ENCODE data around the gene MYLK4.

The MYLK4 gene

DNA sequence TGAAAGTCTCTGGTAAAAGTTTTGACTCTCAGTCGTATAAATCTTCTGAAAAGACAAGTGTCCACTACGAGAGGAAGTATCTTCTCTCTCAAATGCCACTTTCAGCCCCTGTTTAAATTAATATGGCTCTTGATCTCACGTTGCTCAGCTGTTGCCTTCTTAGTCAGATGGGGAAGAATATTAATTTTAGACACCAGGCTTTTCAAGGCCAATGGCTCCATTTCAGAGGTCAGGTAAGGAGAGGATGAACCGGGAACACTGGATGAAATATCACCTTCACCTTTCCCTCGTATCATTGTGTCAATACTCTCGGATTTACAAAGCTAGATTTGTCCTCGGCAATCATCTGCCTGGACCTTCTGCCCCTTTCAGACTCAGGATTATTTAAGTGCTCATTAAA is at the start of gene MYLK4:
Gene MYLK4 (minus strand): TSS at position 91 of the 400 bp plus-strand sequence. CDS start 1,628 bp downstream, outside the sequence.
- no peak for DNase-seq (ENCODE audit: low read depth in 2 of 2)

DNA sequence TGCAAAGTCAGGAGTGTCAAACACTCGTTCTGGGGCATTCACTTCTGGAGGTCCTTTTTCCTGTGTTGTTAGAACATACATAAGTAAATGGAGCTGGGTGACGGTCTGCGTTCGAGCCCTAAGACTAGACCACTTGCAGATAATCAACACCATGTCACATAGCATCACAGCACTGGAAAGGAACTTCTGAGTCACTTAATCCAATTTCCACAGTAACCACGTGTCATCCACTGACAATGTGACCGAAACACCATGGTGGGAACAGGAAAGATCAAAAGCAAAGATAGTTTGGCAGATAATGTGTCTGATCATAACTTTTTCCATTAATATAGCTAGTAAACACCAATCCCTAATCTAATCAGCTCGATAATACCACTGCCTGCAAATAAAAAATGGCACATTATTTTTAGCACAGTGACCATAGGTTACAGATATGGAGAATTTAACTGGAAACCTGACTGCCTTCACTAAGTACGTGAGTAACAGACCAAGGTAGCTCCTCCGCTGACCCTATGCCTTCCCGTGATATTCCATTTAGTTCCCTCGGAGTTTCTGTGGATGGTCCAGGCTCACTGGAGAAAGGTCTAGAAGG is 49.3 kb upstream of the MYLK4 start:
- no peak for DNase-seq (ENCODE audit: low read depth in 2 of 2)

- no peak for DNase-seq (ENCODE audit: low read depth in 2 of 2)
Observed at GRCh38 chr6:2798586-2799134, 47.9 kb upstream of the MYLK4 start.

DNA sequence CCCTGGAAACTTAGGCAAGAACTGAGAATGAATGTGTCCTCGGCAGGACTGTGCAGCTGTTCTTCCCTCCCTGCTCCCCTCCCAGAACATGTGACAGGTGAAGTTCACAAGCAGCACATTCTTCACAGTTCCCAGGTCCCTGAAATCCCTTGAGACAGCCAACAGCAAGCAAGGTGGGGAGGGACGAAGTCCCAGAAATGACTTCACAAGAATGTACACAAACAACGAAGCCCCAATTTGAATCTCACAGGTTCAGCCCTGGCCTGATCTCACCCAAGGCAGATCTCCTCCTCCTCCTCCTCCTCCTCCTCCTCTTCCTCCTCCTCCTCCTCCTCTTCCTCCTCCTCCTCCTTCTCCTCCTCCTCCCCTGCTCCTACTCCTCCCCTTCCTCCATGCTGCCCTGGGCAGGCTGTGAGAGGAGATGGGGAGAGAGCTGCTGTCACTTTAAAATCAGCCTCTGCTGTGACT is 46.9 kb upstream of the MYLK4 start:
- DNase-seq (ENCODE audit: low read depth in 2 of 2) = no peak

DNA sequence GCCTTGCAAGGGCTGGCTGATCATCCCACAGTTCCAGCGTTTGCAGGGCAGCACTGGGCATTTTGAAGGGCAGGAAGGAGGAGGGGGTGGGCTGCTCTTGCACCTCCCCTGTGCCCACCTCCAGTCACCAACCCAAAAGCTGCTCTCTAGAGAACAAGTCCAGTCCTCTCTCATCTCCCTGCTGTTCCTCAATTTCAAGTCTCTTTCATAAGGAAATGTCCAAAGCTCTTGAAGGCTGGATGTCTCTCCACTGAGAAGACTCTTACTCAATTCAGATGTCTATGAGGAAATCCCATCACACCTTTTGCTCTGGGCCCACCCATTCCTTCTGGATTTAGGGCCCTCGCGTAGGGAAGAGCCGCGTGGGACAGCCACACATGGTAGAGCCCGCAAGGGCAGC is 46.1 kb upstream of the MYLK4 start:
- no peak for DNase-seq (ENCODE audit: low read depth in 2 of 2)

- no peak for DNase-seq (ENCODE audit: low read depth in 2 of 2)
Observed at GRCh38 chr6:2795956-2796355, 45.2 kb upstream of the MYLK4 start.

DNA sequence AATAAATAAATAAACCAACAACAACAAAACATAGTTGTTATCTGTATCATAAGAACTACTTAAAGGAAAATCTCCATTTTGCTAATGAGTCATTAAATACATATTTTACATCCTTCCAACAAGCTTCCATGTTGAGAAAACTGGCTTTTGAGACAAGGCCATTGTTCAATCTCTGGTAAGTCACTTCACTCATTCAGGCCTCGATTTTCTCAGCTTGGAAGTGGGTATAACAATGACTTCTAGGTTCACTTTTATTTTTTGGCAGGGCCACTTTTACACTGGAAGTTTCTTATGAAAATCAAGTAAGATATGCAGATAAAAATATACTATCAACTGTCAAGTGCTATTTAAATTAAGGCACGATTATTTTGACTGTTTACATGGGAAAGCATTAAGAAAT is 44.4 kb upstream of the MYLK4 start:
- no peak for DNase-seq (ENCODE audit: low read depth in 2 of 2)

DNA sequence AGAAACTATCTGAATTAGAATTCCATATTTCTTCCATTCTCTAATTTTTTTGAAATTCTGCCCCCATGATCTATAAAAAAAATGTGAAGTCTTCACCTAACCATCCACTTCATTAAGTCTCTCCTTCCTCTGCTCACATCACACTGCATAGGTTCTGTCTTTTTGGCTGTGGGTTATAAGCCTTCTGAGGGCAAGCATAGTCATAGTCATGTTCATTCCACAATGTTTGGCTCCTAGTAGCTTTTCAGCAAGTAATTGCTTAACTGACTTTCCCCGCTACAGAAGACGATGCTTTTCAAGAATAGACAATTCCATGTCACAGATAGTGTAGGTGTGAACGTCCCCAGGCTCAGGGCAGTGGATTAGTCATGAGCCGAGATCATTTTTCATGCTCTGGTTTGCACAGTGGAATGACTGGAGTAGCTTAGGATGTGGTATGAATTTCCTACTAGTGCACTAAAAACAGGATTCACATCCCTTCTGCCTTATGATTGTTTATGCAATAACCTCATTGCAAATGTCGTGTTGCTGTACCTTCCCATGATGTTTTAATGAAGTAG is 43.5 kb upstream of the MYLK4 start:
- DNase-seq (ENCODE audit: low read depth in 2 of 2) = no peak

DNA sequence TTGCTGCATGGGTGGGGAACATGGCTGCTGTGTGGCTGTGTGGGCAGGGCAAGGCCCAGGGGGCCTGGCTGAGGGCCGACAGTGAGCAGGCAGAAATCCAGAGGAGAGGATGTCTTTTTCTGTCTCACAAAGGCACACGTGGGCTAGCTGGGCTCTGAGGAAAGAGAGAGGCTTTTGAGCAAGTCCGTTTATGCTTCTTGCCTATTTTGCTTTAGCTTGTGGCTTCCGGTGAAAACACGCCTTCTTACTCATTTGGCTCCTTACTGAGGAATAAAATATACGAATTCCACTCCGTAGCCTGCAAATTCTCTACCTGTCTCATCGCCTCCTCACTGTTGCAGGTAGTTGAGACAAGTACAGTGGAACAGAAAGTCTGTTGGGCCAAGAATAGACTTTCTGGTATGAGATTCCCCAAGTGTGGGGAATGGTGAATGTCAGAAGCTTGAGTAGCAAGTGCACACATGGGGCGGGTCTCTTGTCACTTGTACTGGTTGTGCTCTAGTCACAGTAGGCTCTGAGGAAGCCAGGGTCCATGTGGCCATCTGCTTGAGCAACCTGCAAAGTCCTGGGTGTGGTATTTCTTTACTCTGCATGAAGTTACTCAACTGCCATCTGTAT is 42.9 kb upstream of the MYLK4 start:
- DNase-seq (ENCODE audit: low read depth in 2 of 2) = no peak

GRCh38 chr6:2792330-2793110 is 41.8 kb upstream of the MYLK4 start:
- DNase-seq (ENCODE audit: low read depth in 2 of 2) = no peak

DNA sequence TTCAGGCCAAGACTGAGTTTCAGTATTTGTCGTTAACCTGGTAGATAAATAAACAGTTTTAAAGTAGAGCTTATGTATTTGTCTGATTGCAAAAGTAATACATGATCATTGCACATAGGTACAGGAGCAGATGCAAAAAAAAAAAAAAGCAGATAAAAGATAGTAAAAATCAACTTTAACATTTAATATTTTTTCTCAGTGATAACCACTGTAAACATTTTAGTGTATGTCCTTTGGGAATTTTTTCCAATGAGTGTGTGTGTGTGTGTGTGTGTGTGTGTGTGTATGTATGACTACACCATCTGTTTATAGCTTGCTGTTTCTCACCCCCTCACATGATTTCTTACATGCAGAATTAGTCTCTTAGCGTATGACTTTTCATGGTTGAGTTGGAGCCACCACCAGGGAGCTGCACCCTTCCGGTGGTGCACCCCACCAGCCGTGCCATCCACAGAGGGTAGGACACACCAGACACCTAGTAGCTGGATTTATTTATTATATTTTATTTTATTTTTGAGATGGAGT is 40.8 kb upstream of the MYLK4 start:
- no peak for DNase-seq (ENCODE audit: low read depth in 2 of 2)

- peak; percentile 59 to 62 for DNase-seq (ENCODE audit: low read depth in 2 of 2)
Observed at GRCh38 chr6:2790588-2791449, 40.1 kb upstream of the MYLK4 start.

DNA sequence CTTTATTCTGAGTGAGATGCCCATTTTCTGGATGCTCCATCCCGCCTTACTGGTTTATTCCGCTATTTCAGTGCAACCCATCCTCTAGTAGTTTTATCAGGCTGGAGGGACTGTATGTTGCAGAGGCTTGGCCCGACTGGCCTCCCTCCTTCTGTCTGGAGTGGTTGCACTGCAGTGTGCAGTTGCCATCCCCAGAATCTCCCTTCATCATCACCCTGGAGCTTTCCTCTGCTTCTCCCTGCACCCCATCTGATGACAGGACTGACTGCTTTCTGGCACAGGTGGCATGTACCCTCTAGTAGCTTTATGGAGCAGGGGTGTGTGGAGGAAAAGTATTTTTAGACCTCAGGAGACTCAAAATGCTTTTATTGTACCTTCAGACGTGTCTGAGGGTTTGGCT is 35.5 kb upstream of the MYLK4 start:
- no peak for DNase-seq (ENCODE audit: low read depth in 2 of 2)

DNA sequence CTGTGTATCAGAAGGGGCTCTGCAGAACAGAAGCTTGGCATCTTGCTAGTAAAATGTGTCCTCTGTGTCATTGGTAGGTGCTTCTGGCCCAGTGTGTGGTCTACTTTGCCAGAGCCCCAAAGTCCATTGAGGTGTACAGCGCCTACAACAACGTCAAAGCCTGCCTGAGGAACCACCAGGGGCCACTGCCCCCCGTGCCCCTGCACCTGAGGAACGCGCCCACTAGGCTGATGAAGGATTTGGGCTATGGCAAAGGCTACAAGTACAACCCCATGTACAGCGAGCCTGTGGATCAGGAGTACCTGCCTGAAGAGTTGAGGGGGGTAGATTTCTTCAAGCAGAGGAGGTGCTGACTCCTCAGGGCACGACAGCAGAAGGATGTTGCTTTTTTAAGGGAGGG is 34.2 kb upstream of the MYLK4 start:
- DNase-seq (ENCODE audit: low read depth in 2 of 2) = no peak

- no peak for DNase-seq (ENCODE audit: low read depth in 2 of 2)
Observed at GRCh38 chr6:2784061-2784460, 33.3 kb upstream of the MYLK4 start.

GRCh38 chr6:2783188-2783963 is 32.7 kb upstream of the MYLK4 start:
- DNase-seq (ENCODE audit: low read depth in 2 of 2) = no peak

DNA sequence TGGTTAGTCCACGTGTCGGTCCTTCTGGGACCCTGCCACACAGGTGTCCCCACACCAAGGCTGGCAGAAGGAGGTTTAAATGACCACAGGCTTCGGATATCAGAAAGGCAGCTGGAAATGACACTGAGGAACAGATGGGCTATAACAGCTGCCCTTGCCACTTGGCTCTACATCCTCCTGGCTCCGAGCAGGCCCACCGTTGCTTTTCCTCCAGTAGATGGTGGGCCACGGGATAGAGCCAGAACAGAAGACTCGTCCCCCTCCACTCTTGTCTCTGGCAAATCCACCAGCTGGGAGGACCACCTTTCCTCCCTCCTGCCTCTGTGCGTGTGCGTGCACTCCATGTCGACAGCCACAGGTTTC is 32.1 kb upstream of the MYLK4 start:
- no peak for DNase-seq (ENCODE audit: low read depth in 2 of 2)

GRCh38 chr6:2782356-2782708 is 31.6 kb upstream of the MYLK4 start:
- no peak for DNase-seq (ENCODE audit: low read depth in 2 of 2)

DNA sequence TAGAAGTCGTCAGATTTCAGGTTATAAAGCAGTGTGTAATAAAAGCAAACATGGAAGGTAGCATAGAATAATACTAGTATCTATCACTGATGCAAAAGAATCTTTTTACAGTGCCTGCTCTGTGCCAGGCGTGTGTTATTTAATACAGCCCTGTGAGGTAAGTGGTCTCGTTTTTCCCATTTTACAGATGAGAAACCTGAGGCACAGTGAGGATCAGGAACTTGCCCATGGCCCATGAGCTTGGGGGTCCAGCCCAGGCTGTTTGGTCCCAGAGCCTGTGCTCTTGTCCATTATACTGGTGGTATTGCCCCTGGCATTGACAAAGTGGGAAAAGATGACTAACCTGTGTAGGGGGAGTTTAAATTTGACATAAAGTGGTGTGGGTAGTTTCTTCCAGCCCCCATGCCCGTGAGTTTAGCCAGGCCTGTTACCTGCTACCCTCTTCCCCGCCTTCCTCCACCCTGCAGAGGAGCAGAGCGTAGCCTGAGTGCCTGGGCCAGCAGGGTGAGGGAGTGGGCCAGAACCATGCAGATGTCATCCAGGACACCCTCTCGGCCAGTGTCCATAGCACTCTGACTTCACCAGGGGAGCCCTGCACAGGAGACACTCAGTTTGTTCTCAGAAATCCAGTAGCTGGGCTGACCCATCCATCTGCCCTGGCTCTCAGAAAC is 31.1 kb upstream of the MYLK4 start:
- DNase-seq (ENCODE audit: low read depth in 2 of 2) = no peak
